Measurements from ENCODE around the gene OR52L1. TPM values are rescaled to one million over a fixed set of nuclear protein-coding genes. Genes with fewer than 3 reads are reported as not detected.

Gene OR52L1
- total and polyA plus RNA-seq, 10 donors = not detected

GRCh38 chr11:5992150-5992549 lies 5.4 kb upstream of the OR52L1 start:
- Histone ChIP-seq H3K27ac (no peak overlapping the region), H3K27me3 (replicated peaks in 1 of 7) (peaks cover 0 to 8% (median 0%) of the 10 kb centered on the region in 7 donors), H3K4me1 (no peaks in the 10 kb centered on the region), H3K4me3 (no peak overlapping the region), H3K36me3 (no peaks in the 10 kb centered on the region), H3K9me3 (no peaks in the 10 kb centered on the region)
- TF ChIP-seq POLR2A (IDR thresholded peaks at IDR 0.05) (no peak), CTCF (IDR thresholded peaks at IDR 0.05 in 8 of 11, conservative IDR thresholded peaks at IDR 0.05 in 3 of 11) (no peak), POLR2AphosphoS5 (IDR thresholded peaks at IDR 0.05) (no peak)
- no peak for DNase-seq
- intact Hi-C loops (cut with DNase I; ENCODE audit: low total_unique reads) = no loop called here
- 75 to 84% (median 79%) methylated on average over 3 of the region's 3 CpGs for WGBS, 5 donors

GRCh38 chr11:5989203-5989602 lies 2.4 kb upstream of the OR52L1 start:
- no peak for DNase-seq
- Histone ChIP-seq H3K4me3 (no peak overlapping the region), H3K4me1 (no peaks in the 10 kb centered on the region), H3K9me3 (no peaks in the 10 kb centered on the region), H3K27me3 (replicated peaks in 1 of 7) (peaks cover 0 to 8% (median 0%) of the 10 kb centered on the region in 7 donors), H3K36me3 (no peaks in the 10 kb centered on the region), H3K27ac (no peak overlapping the region)
- intact Hi-C loops (cut with DNase I; ENCODE audit: low total_unique reads) = no loop called here
- WGBS, 5 donors = 79 to 91% (median 85%) methylated on average over 4 of the region's 4 CpGs
- TF ChIP-seq POLR2AphosphoS5 (IDR thresholded peaks at IDR 0.05) = no peak
- TF ChIP-seq POLR2A (IDR thresholded peaks at IDR 0.05) = no peak
- TF ChIP-seq CTCF (IDR thresholded peaks at IDR 0.05 in 8 of 11, conservative IDR thresholded peaks at IDR 0.05 in 3 of 11) = no peak

GRCh38 chr11:5983443-5983842 lies 3.3 kb downstream of the OR52L1 start:
- H3K9me3 ChIP-seq = peaks cover 0 to 31% (median 8%) of the 10 kb centered on the region in 8 donors
- H3K4me3 ChIP-seq = no peak overlapping the region
- no peaks in the 10 kb centered on the region for H3K4me1 ChIP-seq
- H3K27ac ChIP-seq = no peak overlapping the region
- TF ChIP-seq CTCF (IDR thresholded peaks at IDR 0.05 in 8 of 11, conservative IDR thresholded peaks at IDR 0.05 in 3 of 11) = no peak
- no peak for TF ChIP-seq POLR2A (IDR thresholded peaks at IDR 0.05)
- TF ChIP-seq POLR2AphosphoS5 (IDR thresholded peaks at IDR 0.05) = no peak
- WGBS, 5 donors = 37 to 65% (median 50%) methylated on average over 1 of the region's 1 CpG
- DNase-seq = no peak
- peaks cover 0 to 13% (median 0%) of the 10 kb centered on the region in 7 donors for H3K27me3 ChIP-seq (replicated peaks in 1 of 7)
- intact Hi-C loops (cut with DNase I; ENCODE audit: low total_unique reads) = no loop called here
- no peaks in the 10 kb centered on the region for H3K36me3 ChIP-seq

- intact Hi-C loops (cut with DNase I; ENCODE audit: low total_unique reads) = no loop called here
- WGBS, 5 donors = 27 to 40% (median 34%) methylated on average over 1 of the region's 1 CpG
- peaks cover 0 to 9% (median 0%) of the 10 kb centered on the region in 7 donors for H3K27me3 ChIP-seq (replicated peaks in 1 of 7)
- no peaks in the 10 kb centered on the region for H3K36me3 ChIP-seq
- TF ChIP-seq CTCF (IDR thresholded peaks at IDR 0.05 in 8 of 11, conservative IDR thresholded peaks at IDR 0.05 in 3 of 11) = no peak
- no peak for TF ChIP-seq POLR2AphosphoS5 (IDR thresholded peaks at IDR 0.05)
- TF ChIP-seq POLR2A (IDR thresholded peaks at IDR 0.05) = no peak
- no peak overlapping the region for H3K4me3 ChIP-seq
- H3K4me1 ChIP-seq = no peaks in the 10 kb centered on the region
- peaks cover 0 to 17% (median 7%) of the 10 kb centered on the region in 8 donors for H3K9me3 ChIP-seq
- no peak for DNase-seq
- no peak overlapping the region for H3K27ac ChIP-seq
Observed at GRCh38 chr11:5973530-5973929, 13.3 kb downstream of the OR52L1 start.
